HG02588 (cell line): ENCODE data around the gene PLA2G5.

Source experiments
- ATAC-seq: cut with Tn5 transposase; IDR thresholded peaks from one replicate; pipeline ENCODE4 v1.9.1; 2021; ENCODE audit warnings: mild to moderate bottlenecking, moderate library complexity; ENCODE audit not compliant: unreplicated experiment

Gene PLA2G5

DNA sequence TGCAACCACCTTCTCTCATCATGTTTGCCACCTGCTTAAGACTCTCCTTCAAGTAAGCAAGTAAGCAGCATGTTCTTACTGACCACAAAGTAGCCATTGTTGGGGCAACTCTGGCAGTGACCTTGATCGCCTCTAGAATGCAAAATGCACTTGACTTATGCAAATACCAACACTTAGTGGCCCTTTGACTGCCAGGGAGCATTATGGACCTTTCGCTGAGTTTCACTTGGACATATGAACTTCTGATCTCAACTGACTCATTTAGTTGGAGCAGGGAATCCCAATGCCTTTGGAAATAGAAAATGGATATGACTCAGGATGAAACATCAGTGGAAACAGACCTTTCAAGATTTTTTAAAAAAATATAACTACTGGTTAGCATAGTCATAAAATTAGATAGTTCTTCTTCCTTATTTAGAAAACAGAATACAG, 6.1 kb upstream of the PLA2G5 start:
- no peak for ATAC-seq

DNA sequence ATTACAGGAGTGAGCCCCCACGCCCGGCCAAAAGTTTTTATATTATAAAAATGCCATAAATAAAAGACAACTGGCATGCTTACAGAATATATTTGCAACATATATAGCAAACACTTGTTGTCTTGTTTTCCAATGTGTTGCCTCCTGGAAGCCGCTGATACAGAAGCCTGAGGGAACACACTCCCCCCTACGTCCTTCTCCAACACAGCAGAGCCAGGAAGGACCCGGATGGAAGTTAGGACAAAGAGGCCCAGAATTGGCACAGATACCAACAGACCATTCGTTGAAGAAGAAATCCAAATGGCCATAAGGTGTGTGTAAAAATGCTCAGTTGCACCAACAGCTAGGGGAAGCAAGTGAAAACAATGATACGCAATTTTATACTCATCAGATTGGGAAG, 1.3 kb upstream of the PLA2G5 start:
- no peak for ATAC-seq

DNA sequence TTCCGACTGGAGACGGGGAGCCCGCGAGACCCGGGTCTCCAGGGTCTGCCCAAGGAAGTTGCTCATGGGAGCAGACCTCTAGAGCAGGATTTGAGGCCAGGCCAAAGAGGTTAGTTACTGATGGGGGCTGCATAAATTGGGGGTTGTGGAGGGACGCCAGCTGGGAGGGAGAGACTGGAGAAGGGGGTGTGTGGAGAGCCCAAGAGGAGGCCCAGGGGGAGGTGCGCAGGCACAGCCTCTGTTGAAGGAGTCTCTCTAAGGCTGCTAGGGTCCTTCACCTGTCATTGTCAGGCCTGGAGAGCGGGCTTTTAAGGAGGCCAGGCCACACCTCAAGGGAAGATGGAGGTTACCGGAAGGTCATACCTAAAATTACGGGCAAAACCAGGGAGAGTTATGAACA, 363 bp downstream of the PLA2G5 start:
- ATAC-seq: no peak

- ATAC-seq: no peak
These were observed 1.4 kb downstream of the PLA2G5 start for GRCh38 chr1:20071416-20071815.

- no peak for ATAC-seq
These were observed 2.8 kb downstream of the PLA2G5 start for GRCh38 chr1:20072771-20073170.

- ATAC-seq: no peak
These were observed 3.3 kb downstream of the PLA2G5 start for GRCh38 chr1:20073256-20073655.

DNA sequence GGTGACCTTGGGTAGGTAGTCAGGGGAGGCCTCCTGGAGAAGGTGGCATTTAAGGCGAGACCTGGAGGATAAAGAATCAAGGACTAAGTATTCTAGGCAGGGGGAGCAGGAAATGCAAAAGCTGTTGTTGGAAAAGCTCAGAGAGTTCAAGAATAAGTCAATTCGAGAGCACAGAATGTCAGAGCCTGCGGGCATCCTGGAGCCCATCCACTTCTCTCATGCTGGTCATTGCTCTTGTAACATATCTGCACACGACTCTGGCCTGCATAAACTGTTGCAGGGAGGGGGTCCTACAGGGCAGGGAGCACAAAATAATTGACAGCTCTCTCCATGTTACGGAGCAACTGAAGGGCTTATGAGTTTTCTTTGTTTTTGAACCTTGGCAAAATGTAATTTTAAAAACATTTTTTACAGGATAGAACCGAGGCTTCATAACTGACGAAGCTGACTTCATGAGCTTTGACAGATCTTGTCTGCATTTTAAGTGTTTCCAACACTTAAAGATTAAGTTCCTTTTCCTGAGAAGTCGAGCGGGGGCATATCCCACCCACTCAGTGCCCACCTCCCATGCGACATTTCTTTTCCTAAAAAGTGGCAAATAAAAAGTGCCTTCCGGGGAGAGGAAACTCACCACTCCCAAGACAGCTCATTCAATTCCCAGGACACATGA, 4.2 kb downstream of the PLA2G5 start:
- no peak for ATAC-seq

DNA sequence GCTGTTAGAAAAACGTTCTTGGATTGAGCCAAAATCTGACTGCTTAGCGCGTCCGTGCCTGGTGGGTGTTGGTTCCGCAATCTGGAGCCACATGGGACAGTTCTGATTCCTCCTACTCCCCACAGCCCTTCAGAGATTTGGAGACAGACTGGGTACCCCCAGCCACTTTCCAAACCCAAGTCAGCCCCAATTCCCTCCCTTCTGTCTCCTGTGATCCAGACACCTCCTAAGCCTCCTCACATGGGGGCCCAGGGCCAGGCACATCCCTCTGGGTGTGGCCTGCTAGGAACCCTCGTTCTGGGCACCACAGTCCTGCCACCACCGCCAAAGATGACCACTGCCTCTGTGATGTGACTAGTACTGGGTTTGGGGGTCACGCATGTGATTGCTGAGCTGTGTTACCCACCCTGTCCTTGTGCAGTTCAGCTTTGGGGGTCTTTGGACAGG, 4.8 kb downstream of the PLA2G5 start:
- ATAC-seq: no peak

- no peak for ATAC-seq
These were observed 5.4 kb downstream of the PLA2G5 start for GRCh38 chr1:20075345-20075744.

GRCh38 chr1:20076223-20076622, 6.2 kb downstream of the PLA2G5 start:
- ATAC-seq: no peak

- no peak for ATAC-seq
These were observed 6.9 kb downstream of the PLA2G5 start for GRCh38 chr1:20076710-20077461.

GRCh38 chr1:20078171-20078651, 8.2 kb downstream of the PLA2G5 start:
- ATAC-seq: peak; percentile 48

GRCh38 chr1:20078711-20079110, 8.7 kb downstream of the PLA2G5 start:
- no peak for ATAC-seq

DNA sequence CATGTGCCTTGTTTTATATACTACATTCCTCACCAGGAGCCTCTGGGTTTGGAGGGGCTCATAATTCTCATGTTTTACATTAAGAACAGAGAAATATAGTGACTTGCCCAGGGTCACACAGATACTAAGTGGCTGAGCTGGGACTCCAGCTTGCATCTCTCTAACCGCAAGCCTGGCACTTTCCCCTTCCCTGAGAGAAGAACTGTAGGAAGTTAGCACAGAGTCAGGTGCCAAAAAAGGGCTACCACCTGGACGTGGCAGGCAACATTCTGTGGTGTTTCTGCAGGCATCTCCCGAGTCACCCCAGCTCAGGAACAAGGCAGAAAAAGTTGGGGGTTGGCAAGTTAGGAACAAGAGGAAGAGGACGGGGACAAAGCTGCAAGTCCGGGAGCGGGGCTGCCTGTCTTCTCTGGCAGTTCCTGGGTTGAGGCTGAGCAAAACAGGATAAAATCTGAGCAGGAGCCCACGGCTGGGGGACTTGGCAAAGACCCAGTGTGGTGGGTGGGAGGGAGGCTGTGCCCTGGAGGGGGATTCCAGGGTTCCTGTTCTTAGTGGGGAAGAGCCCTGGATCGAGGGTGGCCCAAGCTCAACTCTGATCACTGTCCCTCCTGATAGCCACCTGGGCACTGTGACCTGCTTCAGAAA, 9.8 kb downstream of the PLA2G5 start:
- no peak for ATAC-seq

DNA sequence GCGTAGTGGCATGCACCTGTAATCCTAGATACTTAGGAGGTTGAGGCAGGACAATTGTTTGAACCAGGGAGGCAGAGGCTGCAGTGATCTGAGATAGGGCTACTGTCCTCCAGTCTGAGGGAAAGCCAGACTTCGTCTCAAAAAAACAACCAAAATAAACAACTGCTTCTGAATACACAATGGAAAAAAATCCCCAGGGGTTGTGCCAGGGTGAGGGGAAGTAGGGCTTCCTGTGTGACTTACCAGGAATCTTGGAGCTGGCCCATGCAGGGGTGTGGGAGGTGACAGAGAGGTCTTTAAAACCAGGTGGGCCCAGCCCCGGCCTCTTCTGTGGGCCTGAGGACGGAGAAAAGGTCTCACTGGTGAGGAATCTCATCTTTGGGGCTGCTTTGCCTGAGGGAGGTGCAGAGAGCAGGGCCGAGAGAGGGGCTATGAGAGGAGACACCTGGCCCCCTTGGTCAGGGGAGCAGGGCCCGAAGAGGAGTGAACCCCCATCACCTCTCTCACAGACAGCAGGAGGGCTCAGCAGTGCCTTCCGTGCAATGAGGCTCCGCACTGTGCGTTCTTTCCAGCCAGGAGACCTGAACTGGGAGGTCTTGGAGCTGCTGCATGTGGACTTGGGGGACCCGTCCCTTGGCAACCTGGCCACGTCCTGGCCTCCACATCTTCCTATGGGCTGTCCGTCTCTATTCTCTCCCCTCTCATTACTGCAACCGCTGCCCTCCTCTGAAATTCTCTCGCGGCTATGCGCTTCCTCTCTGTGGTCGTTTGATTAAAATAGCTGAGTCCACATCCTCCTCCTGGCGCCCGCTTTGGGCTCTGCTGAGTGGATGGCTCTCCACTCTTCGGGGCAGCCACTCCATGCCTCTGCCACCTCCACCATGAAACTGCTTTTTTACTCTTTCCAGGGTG, 10.7 kb downstream of the PLA2G5 start:
- no peak for ATAC-seq

GRCh38 chr1:20081353-20081810, 11.4 kb downstream of the PLA2G5 start:
- no peak for ATAC-seq

DNA sequence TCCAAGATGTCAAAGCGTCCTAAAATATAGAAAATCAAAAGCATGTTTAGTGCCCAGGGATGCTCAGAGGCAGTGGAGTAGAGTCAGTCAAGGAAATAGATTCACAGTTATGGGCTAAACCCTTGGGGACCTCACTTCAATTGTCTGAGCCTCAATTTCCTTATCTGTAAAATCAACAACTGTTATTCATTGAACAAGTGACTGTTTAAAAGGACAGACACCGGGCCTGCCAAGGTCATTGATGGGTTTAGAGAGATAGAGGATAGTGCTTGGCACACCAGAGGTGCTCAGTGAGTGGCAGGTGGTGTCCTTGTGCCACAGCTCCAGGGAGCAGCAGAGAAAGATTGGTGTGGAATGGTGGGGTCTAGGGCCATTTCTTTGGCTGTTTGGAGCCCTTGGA, 12.8 kb downstream of the PLA2G5 start:
- no peak for ATAC-seq

GRCh38 chr1:20083178-20083944, 13.4 kb downstream of the PLA2G5 start:
- ATAC-seq: no peak

DNA sequence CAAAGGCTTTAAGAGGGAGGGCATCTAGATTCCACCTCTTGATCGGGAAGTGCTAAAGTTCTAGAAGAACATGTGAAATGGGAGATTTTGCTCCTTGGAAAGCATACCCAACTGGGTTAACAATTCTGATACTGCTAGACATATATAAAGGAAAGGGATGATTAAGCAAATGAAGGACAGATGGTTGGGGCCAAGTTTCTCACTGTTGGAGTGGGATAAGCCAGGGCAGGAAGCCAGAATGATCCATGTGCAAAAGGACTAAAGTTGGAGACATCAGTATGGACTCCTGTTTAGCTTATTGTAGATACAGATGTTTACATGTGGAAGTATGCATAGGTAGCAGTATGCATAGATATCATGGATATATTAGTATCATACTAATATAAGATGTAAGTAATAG, 16.8 kb downstream of the PLA2G5 start:
- ATAC-seq: no peak

DNA sequence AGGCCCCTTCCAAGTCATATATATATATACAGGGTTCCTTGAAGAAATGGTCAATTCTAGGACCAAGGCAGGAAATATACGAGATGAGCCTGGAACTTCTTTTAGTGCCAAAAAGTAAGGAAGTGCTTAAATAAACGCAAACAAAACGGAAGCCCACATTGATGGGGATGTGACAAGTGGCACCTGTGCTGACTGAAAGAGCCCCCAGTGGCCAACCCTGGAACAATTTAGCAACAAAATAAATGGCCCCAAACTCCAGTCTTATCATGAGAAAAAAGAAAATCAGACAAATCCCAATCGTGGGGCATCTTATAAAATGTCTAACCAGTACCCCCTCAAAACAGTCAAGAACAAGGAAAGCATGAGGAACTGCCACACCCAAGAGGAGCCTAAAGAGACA, 17.7 kb downstream of the PLA2G5 start:
- ATAC-seq: no peak
